Stimulated activated effector memory CD8-positive, alpha-beta T cell treated with anti-CD3 and anti-CD28 coated beads, Interleukin-12 subunit alpha, Interleukin-12 subunit beta, amount 100 ng/mL, for 72 hours (primary cell): ENCODE measurements around the gene CELSR1.
"Not testable (repeated sequence)": the region's sequence is repeated elsewhere in the genome, so short reads cannot be mapped to it uniquely, and the experiment has no call there.

Experiments used
- ATAC-seq: fragments of 150-1000 bp; cut with Tn5 transposase; 2 replicates; pipeline ENCODE4 v1.10.0; 2021
- DNase-seq, 2 donors: peaks; one replicate each; pipeline ENCODE4 v3.0.0; 2021 to 2022; ENCODE audit warnings: low spot score in 2 of 2
- H3K27ac Mint-ChIP-seq: one replicate; pipeline ENCODE4 v1.8.0; 2022; ENCODE audit warnings: mild to moderate bottlenecking, mixed read lengths
- H3K36me3 Mint-ChIP-seq: one replicate; pipeline ENCODE4 v1.8.0; 2022; ENCODE audit warnings: mild to moderate bottlenecking, mixed read lengths
- H3K4me1 Mint-ChIP-seq: one replicate; pipeline ENCODE4 v1.8.0; 2022; ENCODE audit warnings: mixed read lengths
- H3K4me3 Mint-ChIP-seq: one replicate; pipeline ENCODE4 v1.8.0; 2022; ENCODE audit warnings: mild to moderate bottlenecking, mixed read lengths
- H3K9me3 Mint-ChIP-seq: one replicate; pipeline ENCODE4 v1.8.0; 2022; ENCODE audit warnings: mixed read lengths

CELSR1 gene

DNA sequence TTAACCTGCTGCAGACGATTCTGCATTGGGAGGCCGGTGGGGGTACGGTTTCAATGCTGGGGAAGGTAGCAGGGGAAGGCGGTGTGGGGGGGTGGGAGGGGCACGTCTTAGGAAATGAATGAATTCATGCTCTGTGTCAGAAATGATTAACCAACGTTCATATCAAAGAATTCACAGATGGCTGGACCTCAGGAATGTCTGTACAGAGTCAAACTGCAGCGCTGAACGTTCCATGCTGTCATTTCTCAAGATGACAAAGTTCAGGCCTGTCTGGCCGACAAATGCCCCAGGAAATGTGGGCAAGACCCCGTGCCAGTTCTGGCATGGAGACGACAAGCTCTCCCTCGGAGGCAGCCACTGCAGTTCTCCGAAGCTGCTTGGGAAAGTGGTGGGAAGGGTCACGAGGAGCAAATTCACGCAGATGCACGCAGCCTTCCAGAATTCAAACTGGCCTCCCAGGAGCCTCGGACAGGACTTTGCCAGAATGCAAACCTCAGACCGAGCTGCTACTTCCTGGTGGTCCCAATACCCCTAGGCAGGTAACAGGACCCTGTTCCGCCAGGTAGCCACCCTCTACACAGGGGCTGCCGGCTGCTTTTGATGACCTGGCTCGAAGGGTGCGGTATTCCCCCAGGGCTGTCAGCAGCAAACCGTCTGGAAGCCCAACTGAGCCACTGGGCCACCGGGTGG lies 120.4 kb downstream of the CELSR1 start:
- ATAC-seq (no peak), DNase-seq (no peak)
- Mint-ChIP-seq H3K36me3 (no peaks in the 10 kb centered on the region), H3K4me3 (no peak overlapping the region), H3K27ac (no peak overlapping the region), H3K9me3 (no peaks in the 10 kb centered on the region), H3K4me1 (no peaks in the 10 kb centered on the region)

DNA sequence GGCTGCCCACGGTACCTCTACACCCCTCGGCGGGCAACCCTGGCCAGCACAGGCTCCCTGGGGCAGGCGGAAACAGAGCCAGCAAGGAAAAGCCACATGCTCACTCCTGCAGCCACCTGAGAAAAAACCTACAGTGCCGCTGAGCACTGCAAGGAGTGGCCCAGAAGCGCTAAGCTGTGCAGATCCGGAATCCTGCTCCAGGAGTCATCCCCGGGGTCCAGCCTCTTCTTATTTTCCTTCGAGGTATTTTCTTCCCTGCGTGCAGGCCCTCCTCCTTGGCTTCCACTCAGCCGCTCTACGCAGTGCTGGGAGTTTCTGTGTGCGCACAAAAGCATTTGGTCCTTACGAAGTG lies 120.9 kb downstream of the CELSR1 start:
- DNase-seq, result no peak
- H3K36me3 Mint-ChIP-seq, result no peaks in the 10 kb centered on the region

DNA sequence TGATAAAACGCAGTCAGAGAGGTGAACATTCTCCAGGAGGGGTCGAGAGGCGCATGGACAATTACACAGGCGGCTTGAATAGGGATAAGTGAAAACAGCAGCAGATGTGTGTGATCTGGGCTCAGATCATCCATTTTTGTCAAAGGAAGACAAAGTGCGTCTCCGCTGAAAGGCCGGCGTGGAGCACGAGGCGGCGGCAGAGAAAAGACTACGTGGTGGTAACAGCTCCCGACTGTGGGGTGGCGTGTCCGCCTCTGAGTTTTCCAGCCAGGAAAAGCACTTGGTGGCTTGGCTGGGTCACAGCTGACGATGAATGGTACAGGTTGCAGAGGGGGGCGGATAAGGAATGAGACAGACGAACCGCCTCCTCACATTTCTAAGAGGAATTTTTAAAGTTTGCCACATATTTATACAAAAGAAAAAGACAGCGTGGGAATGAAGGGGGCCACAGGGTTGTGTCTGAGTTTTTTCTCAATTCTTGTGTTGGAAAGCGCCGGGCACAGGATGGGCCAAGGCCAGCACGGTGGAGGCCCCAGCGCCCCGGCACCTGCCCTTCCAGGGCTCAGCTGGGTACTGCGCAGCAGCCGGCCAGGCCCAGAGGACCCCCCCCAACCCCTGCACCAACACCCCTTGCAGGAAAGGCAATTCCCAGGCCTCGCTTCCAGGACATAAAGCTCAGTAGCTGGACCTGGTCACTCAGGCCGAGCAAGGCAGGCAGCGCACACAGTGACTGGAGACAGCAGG lies 121.5 kb downstream of the CELSR1 start:
- H3K36me3 Mint-ChIP-seq, result no peaks in the 10 kb centered on the region
- no peak overlapping the region for H3K27ac Mint-ChIP-seq
- no peak overlapping the region for H3K4me3 Mint-ChIP-seq
- ATAC-seq, result no peak
- DNase-seq, result no peak
- no peaks in the 10 kb centered on the region for H3K4me1 Mint-ChIP-seq
- H3K9me3 Mint-ChIP-seq, result no peaks in the 10 kb centered on the region

More for the DNA sequence above, 120.9 kb downstream of the CELSR1 start:
- Mint-ChIP-seq H3K4me3 (no peak overlapping the region), H3K4me1 (no peaks in the 10 kb centered on the region), H3K9me3 (no peaks in the 10 kb centered on the region), H3K27ac (no peak overlapping the region)
- no peak for ATAC-seq

DNA sequence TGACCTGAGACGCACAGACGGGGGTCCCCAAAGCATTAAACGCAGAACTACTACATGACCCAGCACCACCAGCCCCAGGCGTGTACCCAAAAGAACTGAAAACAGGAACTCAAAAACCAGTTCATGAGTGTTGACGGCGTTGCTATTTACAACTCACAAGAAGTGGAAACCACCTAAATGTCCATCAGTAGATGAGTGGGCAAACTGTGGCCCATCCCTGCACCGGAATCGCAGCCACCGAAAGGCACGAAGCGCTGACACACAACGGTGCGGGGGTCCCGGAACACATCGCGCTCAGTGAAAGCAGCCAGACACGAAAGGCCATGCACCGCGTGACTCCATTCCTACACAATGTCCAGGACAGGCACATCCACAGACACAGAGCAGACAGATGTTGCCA lies 122.7 kb downstream of the CELSR1 start:
- H3K27ac Mint-ChIP-seq, result no peak overlapping the region
- H3K4me1 Mint-ChIP-seq, result no peaks in the 10 kb centered on the region
- DNase-seq, result no peak
- H3K9me3 Mint-ChIP-seq, result no peaks in the 10 kb centered on the region
- H3K4me3 Mint-ChIP-seq, result no peak overlapping the region
- no peaks in the 10 kb centered on the region for H3K36me3 Mint-ChIP-seq
- no peak for ATAC-seq

GRCh38 chr22:46413725-46414379 lies 123.6 kb downstream of the CELSR1 start:
- H3K9me3 Mint-ChIP-seq, result no peaks in the 10 kb centered on the region
- no peak overlapping the region for H3K27ac Mint-ChIP-seq
- no peaks in the 10 kb centered on the region for H3K4me1 Mint-ChIP-seq
- ATAC-seq, result no peak
- H3K36me3 Mint-ChIP-seq, result no peaks in the 10 kb centered on the region
- no peak overlapping the region for H3K4me3 Mint-ChIP-seq
- DNase-seq, result no peak

- DNase-seq (no peak), ATAC-seq (no peak)
- Mint-ChIP-seq H3K36me3 (no peaks in the 10 kb centered on the region), H3K9me3 (no peaks in the 10 kb centered on the region), H3K4me1 (no peaks in the 10 kb centered on the region), H3K27ac (no peak overlapping the region), H3K4me3 (no peak overlapping the region)
Measured at GRCh38 chr22:46411347-46411746, 126.1 kb downstream of the CELSR1 start.

GRCh38 chr22:46410291-46410808 lies 127.1 kb downstream of the CELSR1 start:
- Mint-ChIP-seq H3K9me3 (no peaks in the 10 kb centered on the region), H3K27ac (no peak overlapping the region), H3K36me3 (no peaks in the 10 kb centered on the region)

GRCh38 chr22:46409631-46410210 lies 127.7 kb downstream of the CELSR1 start:
- no peaks in the 10 kb centered on the region for H3K9me3 Mint-ChIP-seq
- no peaks in the 10 kb centered on the region for H3K4me1 Mint-ChIP-seq
- no peaks in the 10 kb centered on the region for H3K36me3 Mint-ChIP-seq
- H3K4me3 Mint-ChIP-seq, result no peak overlapping the region
- DNase-seq (no peak), ATAC-seq (no peak)
- H3K27ac Mint-ChIP-seq, result no peak overlapping the region

More at GRCh38 chr22:46410291-46410808, 127.1 kb downstream of the CELSR1 start:
- Mint-ChIP-seq H3K4me1 (no peaks in the 10 kb centered on the region), H3K4me3 (no peak overlapping the region)
- no peak for ATAC-seq
- no peak for DNase-seq

DNA sequence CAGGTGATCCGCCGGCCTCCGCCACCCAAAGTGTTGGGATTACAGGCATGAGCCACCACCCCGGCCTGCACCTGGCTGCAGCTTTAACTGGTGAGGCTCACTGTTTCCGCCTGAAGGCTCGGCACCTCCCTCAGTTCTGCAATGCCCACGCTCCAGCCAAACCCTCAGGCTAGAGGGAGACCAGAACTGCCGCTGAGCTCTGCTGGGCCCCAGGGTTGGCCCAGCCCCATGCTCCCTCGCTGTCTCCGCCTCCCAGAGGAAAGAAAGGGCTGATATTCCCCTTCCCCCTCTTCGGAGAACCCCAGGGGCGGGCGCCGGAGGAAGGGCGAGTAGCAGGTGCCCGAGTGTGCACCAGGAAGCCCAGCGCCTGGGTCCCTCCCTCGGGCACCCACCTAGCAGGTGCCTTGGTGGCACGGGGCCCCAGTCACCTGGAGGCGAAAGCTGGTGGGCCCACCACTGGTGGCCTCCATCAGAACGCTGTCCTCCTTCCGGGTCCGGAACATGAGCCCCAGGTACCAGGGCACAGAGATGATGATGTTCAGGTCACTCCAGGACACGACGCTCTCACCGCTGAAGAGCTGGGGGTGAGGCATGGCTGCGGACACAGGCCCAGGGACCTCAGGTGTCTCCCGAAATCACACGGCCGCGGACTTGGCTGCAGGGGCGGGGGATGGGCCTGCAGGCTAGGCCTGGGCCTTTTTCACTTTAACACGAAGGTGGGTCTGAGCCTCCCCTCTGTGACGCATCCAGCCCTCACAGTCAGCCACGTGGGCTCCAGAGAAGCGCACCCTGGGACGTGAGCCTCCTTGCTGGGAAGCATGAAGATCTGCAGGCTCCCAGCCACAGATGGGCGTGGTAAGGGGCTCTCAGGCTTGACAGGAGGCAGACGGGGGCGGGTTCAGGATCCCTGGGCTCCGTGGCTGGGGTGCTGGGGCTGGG lies 128.6 kb downstream of the CELSR1 start:
- ATAC-seq (no peak), DNase-seq (no peak)
- peaks cover 4% of the 10 kb centered on the region for H3K4me1 Mint-ChIP-seq
- H3K27ac Mint-ChIP-seq, result no peak overlapping the region
- H3K4me3 Mint-ChIP-seq, result no peak overlapping the region
- no peaks in the 10 kb centered on the region for H3K36me3 Mint-ChIP-seq
- no peaks in the 10 kb centered on the region for H3K9me3 Mint-ChIP-seq

- no peak for ATAC-seq
- DNase-seq, result no peak
- Mint-ChIP-seq H3K27ac (no peak overlapping the region), H3K36me3 (no peaks in the 10 kb centered on the region), H3K4me1 (peaks cover 13% of the 10 kb centered on the region), H3K9me3 (no peaks in the 10 kb centered on the region), H3K4me3 (no peak overlapping the region)
Measured at GRCh38 chr22:46407748-46408147, 129.7 kb downstream of the CELSR1 start.

GRCh38 chr22:46406791-46407190 lies 130.6 kb downstream of the CELSR1 start:
- no peak overlapping the region for H3K27ac Mint-ChIP-seq
- DNase-seq, result no peak
- H3K9me3 Mint-ChIP-seq, result no peaks in the 10 kb centered on the region
- no peak overlapping the region for H3K4me3 Mint-ChIP-seq
- H3K4me1 Mint-ChIP-seq, result peaks cover 19% of the 10 kb centered on the region
- no peak for ATAC-seq
- H3K36me3 Mint-ChIP-seq, result no peaks in the 10 kb centered on the region

DNA sequence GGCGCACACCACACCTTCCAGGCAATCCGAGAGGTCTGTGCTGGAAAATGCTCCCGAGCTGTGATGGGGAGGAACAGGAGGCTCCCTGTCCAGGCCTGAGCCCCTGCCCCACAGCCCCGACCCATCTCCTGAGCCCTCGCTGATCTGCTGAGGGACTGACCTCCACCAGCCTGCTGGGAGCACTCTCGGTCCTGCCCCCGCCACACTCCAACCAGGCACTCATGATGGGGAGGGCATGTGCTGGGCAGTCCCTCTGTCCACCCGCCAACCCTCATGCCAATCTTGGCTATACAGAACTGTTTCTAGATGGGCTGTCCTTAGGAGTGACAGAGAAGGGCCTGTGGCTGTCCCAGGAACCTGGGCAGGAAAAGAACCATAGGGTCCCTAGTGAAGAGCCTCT lies 131.1 kb downstream of the CELSR1 start:
- Mint-ChIP-seq H3K36me3 (no peaks in the 10 kb centered on the region), H3K4me3 (no peak overlapping the region), H3K27ac (no peak overlapping the region), H3K9me3 (no peaks in the 10 kb centered on the region), H3K4me1 (peaks cover 19% of the 10 kb centered on the region)
- DNase-seq (no peak), ATAC-seq (no peak)

DNA sequence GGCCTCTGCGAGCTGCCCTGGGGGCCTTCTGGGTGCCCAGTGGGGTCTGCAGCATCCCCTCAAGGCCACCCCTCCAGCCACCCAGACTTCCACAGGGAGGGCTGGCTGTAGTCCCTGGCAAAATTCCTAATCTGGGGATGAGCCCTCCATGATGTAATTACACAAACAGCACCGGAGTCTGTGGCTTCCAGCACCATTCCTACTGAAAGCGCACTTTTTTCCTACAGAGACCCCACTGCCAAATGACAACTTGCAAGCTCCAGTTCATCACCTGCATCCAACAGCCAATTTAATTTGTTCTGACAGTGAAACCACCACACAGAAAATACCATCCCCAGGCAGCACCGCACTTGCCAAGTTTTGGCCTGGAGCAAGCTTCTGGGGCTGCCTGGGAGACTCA lies 131.5 kb downstream of the CELSR1 start:
- Mint-ChIP-seq H3K36me3 (no peaks in the 10 kb centered on the region), H3K4me1 (peaks cover 19% of the 10 kb centered on the region), H3K4me3 (no peak overlapping the region), H3K27ac (no peak overlapping the region), H3K9me3 (no peaks in the 10 kb centered on the region)
- no peak for DNase-seq
- ATAC-seq, result no peak

GRCh38 chr22:46403880-46404279 lies 133.5 kb downstream of the CELSR1 start:
- DNase-seq, H3K27ac Mint-ChIP-seq, H3K36me3 Mint-ChIP-seq, H3K4me3 Mint-ChIP-seq, H3K9me3 Mint-ChIP-seq: not testable (repeated sequence)
- peaks cover 27% of the 10 kb centered on the region for H3K4me1 Mint-ChIP-seq
- peak; percentile 63 for ATAC-seq

DNA sequence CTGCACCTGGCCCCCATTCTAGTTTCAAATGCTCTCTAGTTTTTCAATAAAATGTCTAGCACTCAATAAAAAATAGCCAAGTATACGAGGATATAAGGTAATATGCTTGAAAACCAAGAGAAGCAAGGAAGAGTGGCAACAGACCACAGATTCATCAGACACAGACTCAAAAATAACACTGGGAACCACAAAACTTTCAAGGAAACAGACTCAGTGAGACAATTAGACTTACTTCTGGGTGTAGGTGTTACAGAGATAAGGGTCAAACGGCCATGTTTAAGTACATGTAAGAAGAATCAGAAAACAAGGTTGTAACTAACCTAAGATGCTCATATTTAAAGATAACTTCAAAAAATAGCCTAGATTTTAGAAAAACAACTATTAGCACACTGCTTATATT lies 134.9 kb downstream of the CELSR1 start:
- no peaks in the 10 kb centered on the region for H3K36me3 Mint-ChIP-seq
- no peak overlapping the region for H3K4me3 Mint-ChIP-seq
- ATAC-seq, result peak; percentile 63
- DNase-seq, result no peak
- H3K4me1 Mint-ChIP-seq, result peaks cover 27% of the 10 kb centered on the region
- no peaks in the 10 kb centered on the region for H3K9me3 Mint-ChIP-seq
- peak overlapping the region; percentile 27 for H3K27ac Mint-ChIP-seq
